Hematopoietic multipotent progenitor cell treated with erythropoietin and hydrocortisone succinate and interleukin-3 and kit ligand, for 4 days (in vitro differentiated cells): Measurements from ENCODE around the gene UBXN6.
A peak's percentile ranks its signal among the peaks of the same experiment; 100 is the strongest.

Experiments used
- DNase-seq: peaks from one replicate; pipeline ENCODE4 v3.0.0-alpha.2; 2015

Gene UBXN6

GRCh38 chr19:4455719-4456475 is 1.7 kb downstream of the UBXN6 start:
- DNase-seq = peak; percentile 51

DNA sequence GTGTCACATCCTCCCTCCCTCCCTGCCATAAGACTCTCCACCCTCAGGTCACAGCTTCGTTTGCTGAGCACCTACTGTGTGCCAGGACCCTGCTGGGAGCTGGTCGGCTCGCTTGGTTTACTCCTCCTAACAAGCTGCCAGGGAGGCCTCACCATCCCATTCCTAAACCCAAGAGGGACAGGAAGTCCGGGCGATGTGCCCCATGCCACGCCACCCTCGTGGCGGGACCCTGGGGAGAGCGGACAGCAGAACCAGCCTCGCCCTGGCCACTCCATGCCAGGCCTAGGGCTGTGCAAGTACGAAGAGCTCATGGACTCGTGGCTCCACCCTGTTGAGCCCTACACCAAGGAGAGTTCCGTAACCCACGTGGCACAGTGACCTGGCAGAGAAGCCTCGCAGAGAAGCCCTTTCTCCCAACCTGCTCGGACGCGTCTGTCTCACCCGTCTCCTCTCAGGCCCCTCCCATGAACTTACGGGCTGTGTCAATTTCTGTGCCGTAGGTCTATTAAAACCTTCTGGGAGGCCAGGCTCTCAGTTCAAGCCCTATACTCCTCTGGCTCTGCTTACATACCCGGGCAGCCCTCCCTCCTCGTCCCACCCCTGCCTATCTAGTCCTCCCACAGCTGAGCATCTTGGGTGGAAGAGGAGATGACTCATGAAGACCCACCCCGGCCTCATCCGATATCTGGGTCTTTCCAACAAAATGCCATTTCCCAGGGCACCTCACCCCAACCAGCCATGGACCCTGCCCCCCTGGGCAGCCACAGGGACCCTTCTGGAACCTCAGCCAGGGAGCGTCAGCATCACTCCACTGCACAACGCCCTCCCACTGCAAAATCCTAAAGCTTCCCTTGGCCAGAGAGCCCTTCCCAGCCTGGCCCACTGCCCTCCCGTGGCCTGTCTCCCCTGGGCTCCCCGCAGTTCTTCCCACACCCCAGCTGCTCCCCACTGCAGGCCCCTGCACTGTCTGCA is 2.6 kb downstream of the UBXN6 start:
- peak; percentile 91 for DNase-seq

GRCh38 chr19:4453232-4454179 is 4.1 kb downstream of the UBXN6 start:
- DNase-seq = no peak

GRCh38 chr19:4452230-4452990 is 5.2 kb downstream of the UBXN6 start:
- DNase-seq = no peak

GRCh38 chr19:4449639-4450028 is 8.0 kb downstream of the UBXN6 start:
- DNase-seq = no peak

DNA sequence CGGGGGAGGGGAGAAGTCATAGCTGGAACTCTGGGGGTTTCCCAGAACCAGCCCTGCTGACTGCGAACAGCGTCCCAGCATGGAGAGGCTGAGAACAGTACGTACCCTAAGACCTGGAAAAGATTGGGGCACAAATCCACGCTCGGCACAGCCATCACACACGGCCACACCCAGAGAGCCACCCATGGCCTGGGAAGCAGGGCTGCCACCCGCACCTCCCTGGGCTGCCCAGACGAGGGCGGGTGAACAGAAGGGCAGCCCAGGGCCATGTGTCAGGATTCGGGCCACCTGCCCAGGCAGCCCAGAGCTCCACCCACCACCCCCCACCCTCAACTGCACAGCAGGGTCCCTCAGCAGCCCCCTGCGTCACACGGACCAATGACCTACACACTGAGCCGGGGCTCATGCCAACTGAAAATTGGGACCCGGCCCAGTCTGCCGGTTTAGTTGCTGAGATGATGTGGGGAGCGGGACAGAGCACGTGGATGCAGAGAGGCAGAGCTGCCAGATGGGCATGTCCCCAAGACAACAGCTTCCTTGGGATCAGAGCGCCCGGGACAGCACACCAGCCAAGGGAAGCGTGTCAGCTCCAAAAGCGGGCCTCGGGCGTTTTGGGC is 8.5 kb downstream of the UBXN6 start:
- no peak for DNase-seq

DNA sequence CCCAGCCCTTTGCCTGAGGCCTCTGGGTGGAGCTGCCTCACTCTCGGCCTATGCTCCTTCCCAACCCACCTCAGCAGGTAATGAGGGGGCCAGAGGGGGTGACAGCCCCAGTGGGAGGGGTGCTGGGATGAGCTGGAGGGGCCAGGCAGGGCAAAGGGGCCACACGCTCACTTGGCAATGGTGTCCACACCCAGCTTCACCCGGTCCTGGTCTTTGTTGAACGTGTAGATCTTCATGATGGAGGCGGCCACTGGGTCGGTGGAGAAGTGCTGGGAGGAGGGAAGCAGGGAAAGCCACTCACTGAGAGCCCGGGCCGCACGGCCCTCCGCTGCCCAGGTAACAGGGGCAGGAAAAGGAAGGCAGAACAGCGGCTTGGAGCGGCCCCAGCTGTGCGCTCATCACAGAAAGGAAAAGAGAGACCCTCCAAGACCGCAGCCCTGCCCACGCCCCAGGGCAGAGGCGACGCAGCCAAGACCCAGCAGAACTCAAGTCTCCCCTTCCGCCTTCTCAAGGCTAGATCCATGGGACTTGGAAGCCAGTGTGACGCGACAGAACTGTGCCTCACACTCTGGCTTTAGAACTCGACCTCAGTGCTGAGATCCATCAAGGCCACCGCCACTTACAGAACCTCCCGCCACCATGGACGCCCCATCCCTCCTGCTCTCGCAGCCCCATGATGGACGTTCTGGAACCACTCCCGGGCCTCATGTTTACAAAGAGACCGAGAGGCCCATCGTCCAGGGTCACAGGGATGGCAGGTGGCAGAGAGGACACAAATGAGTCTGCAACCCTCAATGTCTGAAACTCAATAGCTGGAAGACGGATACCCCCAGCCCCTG is 9.2 kb downstream of the UBXN6 start:
- DNase-seq = no peak

GRCh38 chr19:4447327-4448146 is 10.1 kb downstream of the UBXN6 start:
- DNase-seq = no peak

GRCh38 chr19:4446704-4447200 is 10.8 kb downstream of the UBXN6 start:
- DNase-seq = no peak

- no peak for DNase-seq
Observed at GRCh38 chr19:4445963-4446703, 11.5 kb downstream of the UBXN6 start.

DNA sequence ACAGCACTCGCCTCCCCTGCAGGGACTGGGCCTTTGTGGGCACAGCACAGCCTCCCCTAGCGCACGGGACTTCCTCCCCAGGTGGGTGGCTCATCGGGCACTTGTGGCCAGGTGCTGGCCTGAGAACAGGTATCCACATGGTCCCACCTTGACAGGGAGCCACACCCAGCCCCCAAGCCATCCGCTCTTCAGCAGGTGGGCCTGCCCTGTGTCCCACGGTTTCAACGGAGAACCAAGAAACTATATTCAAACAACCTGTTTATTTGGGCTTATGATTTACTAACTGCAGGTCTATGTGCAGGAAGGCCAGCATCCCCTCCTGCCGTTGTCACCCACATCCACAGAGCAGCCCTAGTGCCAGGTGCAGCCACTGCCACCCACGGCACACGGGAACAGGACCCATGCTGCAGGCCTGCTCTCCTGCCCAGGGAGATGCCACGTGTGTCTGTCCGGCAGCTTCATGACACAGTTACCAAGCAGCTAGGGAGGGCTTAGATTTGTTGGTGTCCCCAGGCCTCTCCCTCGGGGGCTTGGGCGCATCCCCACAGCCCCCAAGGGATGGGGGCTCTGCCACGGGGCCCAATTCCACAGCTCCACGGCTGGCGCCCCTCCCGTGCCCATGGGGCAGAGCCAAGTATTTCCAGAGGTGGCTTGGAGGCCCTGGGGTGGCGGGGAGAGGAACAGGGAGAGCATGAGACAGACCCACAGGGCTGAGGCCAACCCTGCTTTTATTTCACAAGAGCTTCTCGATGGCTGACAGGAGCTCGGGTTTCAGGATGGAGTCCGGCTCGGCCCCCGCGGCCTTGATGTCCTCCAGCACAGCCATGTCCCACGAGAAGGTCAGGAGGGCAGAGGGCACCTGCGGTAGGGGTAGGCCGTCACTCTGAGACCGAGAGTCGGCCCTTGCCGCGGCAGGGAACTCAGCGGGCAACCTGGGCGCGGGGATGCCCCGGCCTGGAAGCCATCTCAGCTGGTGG is 12.5 kb downstream of the UBXN6 start:
- no peak for DNase-seq

- DNase-seq = no peak
Observed at GRCh38 chr19:4443966-4444764, 13.4 kb downstream of the UBXN6 start.

GRCh38 chr19:4443188-4443587 is 14.4 kb downstream of the UBXN6 start:
- no peak for DNase-seq

GRCh38 chr19:4442819-4443146 is 14.8 kb downstream of the UBXN6 start:
- DNase-seq = no peak

GRCh38 chr19:4441994-4442818 is 15.4 kb downstream of the UBXN6 start:
- DNase-seq = no peak

DNA sequence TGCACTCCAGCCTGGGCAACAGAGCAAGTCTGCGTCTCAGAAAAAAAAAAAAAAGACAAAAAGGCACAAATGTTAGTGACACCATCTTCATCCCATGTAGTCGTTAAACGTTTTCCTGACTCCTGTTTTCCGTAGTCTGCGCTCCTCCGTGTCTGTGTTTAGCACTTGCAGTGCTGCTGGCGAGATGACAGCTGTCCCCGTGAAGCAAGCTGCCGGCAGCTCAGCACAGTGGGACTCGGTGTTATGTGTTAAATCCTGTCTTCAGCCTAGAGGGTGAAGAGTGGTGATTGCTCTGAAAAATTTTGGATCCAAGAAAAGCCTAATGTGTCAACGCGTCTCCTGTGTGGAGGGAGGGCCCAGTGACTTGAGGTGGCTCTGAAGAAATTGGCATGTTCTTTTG is 18.4 kb downstream of the UBXN6 start:
- no peak for DNase-seq
